NCI-H2196 (cell line): Measurements from ENCODE around the gene MAD1L1.
A peak's percentile ranks its signal among the peaks of the same experiment; 100 is the strongest.

Experiments used
- DNase-seq: peaks from one replicate; lab custom pipeline; 2025; ENCODE audit not compliant: unreplicated experiment; lab: John Stamatoyannopoulos, UW

The MAD1L1 gene

GRCh38 chr7:2158331-2159175 is 74.2 kb downstream of the MAD1L1 start:
- DNase-seq, result peak; percentile 48

- DNase-seq, result peak; percentile 88
These were observed 75.1 kb downstream of the MAD1L1 start for GRCh38 chr7:2157473-2158279.

GRCh38 chr7:2156756-2157472 is 75.8 kb downstream of the MAD1L1 start:
- no peak for DNase-seq

- DNase-seq, result no peak
These were observed 77.9 kb downstream of the MAD1L1 start for GRCh38 chr7:2154831-2155230.

GRCh38 chr7:2154121-2154520 is 78.6 kb downstream of the MAD1L1 start:
- no peak for DNase-seq

GRCh38 chr7:2152646-2153045 is 80.1 kb downstream of the MAD1L1 start:
- no peak for DNase-seq

GRCh38 chr7:2151801-2152612 is 80.7 kb downstream of the MAD1L1 start:
- no peak for DNase-seq

- no peak for DNase-seq
These were observed 81.5 kb downstream of the MAD1L1 start for GRCh38 chr7:2151237-2151636.

- no peak for DNase-seq
These were observed 82.3 kb downstream of the MAD1L1 start for GRCh38 chr7:2150445-2150815.

GRCh38 chr7:2149672-2150444 is 82.9 kb downstream of the MAD1L1 start:
- no peak for DNase-seq

- no peak for DNase-seq
These were observed 83.9 kb downstream of the MAD1L1 start for GRCh38 chr7:2148814-2149213.

- no peak for DNase-seq
These were observed 84.6 kb downstream of the MAD1L1 start for GRCh38 chr7:2148189-2148588.

- no peak for DNase-seq
These were observed 85.9 kb downstream of the MAD1L1 start for GRCh38 chr7:2146676-2147472.

GRCh38 chr7:2145835-2146580 is 86.7 kb downstream of the MAD1L1 start:
- no peak for DNase-seq

- no peak for DNase-seq
These were observed 87.8 kb downstream of the MAD1L1 start for GRCh38 chr7:2144926-2145325.

GRCh38 chr7:2143981-2144595 is 88.7 kb downstream of the MAD1L1 start:
- no peak for DNase-seq

- DNase-seq, result no peak
These were observed 89.3 kb downstream of the MAD1L1 start for GRCh38 chr7:2143450-2143849.

GRCh38 chr7:2142386-2142785 is 90.4 kb downstream of the MAD1L1 start:
- DNase-seq, result no peak
